Kidney capillary endothelial cell (primary cell): ENCODE measurements around the gene FBRSL1.

Experiments used
- DNase-seq: peaks from one replicate; pipeline ENCODE4 v3.0.0-alpha.2; 2018; ENCODE audit warnings: low spot score

FBRSL1 gene

GRCh38 chr12:132497514-132498405, 7.8 kb downstream of the FBRSL1 start:
- DNase-seq = no peak

- no peak for DNase-seq
Measured at GRCh38 chr12:132498931-132499330, 9.0 kb downstream of the FBRSL1 start.

- no peak for DNase-seq
Measured at GRCh38 chr12:132500142-132500855, 10.3 kb downstream of the FBRSL1 start.

- no peak for DNase-seq
Measured at GRCh38 chr12:132500856-132501180, 10.9 kb downstream of the FBRSL1 start.

GRCh38 chr12:132501204-132501940, 11.4 kb downstream of the FBRSL1 start:
- DNase-seq = no peak

GRCh38 chr12:132502149-132502881, 12.4 kb downstream of the FBRSL1 start:
- no peak for DNase-seq

- DNase-seq = no peak
Measured at GRCh38 chr12:132502882-132503193, 12.9 kb downstream of the FBRSL1 start.

- DNase-seq = no peak
Measured at GRCh38 chr12:132503618-132504204, 13.8 kb downstream of the FBRSL1 start.

- DNase-seq = no peak
Measured at GRCh38 chr12:132505105-132505851, 15.3 kb downstream of the FBRSL1 start.

- DNase-seq = no peak
Measured at GRCh38 chr12:132505852-132506219, 15.9 kb downstream of the FBRSL1 start.

- peak; percentile 92 for DNase-seq
Measured at GRCh38 chr12:132506328-132507160, 16.6 kb downstream of the FBRSL1 start.

GRCh38 chr12:132507161-132507538, 17.2 kb downstream of the FBRSL1 start:
- no peak for DNase-seq

- no peak for DNase-seq
Measured at GRCh38 chr12:132507656-132508490, 17.9 kb downstream of the FBRSL1 start.

GRCh38 chr12:132508491-132508740, 18.5 kb downstream of the FBRSL1 start:
- DNase-seq = no peak

GRCh38 chr12:132508860-132509732, 19.1 kb downstream of the FBRSL1 start:
- DNase-seq = no peak

GRCh38 chr12:132510111-132510724, 20.3 kb downstream of the FBRSL1 start:
- DNase-seq = no peak

GRCh38 chr12:132510746-132511477, 21.0 kb downstream of the FBRSL1 start:
- DNase-seq = no peak
